HTERT RPE-1 (cell line): ENCODE results near the gene OR51E1.

Experiments
- in situ Hi-C: fragments of 300-500 bp; cut with MboI; formaldehyde crosslinking; loops from 4 replicates; pipeline ENCODE4 v1.14.3; 2020; ENCODE audit warnings: low sequenced_read_pairs

Gene OR51E1

DNA sequence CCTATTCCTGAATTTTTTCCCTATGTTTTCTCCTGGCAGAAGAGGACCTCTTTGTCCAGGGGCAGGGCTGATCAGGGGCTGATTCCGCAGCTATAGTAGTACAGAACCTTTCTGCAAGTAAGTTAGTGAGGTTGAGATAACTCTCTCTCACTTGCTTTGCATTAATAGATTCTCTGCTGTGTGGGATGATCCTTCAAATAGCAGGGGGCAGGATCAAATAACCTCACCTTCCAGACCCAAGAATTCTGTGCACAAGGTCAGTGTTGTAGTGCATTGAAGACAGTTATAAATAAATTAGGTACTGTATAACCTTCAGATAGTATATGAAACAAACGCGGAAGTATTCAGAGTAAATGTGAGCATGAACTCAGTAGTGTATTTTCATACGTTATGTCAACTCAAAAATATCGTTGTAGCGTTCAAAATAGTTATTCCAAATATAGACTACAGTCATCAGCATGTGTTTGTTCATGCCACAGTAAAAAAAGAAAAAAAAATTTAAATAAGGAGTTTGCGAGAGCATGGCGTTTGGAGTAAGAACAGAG lies 61.1 kb downstream of the OR51E1 start:
- in situ Hi-C loops, result no loop called here
